GM18508 (cell line): ENCODE measurements around the gene BCDIN3D.

Source experiments
- ATAC-seq: cut with Tn5 transposase; IDR thresholded peaks from one replicate; pipeline ENCODE4 v1.9.1; 2021; ENCODE audit warnings: moderate number of reproducible peaks; ENCODE audit not compliant: insufficient read depth, unreplicated experiment

Gene BCDIN3D

DNA sequence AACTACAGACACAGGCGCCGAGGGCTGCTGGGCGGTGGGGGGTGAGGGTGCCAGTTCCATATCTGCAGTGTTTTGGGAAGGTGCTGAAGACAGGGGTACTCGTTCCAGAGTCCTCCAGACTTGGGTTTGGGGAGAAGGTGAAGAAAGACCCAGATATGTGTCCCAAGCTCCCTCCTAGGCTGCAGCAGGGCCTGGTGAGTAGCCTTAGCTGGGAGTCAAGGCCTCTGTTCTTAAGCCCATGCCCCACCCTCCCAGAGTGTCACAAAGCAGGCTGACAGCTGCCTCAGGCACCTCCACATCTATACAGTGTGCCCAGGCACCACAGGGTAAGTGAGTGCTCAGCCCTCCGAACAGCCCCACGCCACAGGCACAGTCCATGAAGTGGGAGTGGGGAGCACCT is 19.0 kb downstream of the BCDIN3D start:
- no peak for ATAC-seq

DNA sequence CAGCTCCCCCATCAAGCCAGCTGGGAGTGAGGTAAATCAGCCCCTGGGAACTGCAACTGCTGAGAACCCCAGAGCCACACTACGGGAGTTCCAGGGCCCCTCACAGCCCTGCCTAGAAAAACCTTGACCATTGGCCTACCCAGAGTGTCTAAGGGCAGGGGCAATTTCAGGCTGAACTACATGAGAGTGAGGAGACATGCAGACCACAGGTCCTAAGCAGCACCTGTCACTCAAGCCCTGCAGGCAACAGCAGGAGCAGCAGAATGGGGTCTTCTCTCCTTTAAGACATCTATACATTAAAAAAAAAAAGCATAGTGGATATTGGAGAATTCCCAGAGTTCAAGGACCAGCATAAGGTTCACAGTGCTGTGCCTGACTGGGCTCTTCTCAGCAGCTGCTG is 19.6 kb downstream of the BCDIN3D start:
- ATAC-seq = no peak

DNA sequence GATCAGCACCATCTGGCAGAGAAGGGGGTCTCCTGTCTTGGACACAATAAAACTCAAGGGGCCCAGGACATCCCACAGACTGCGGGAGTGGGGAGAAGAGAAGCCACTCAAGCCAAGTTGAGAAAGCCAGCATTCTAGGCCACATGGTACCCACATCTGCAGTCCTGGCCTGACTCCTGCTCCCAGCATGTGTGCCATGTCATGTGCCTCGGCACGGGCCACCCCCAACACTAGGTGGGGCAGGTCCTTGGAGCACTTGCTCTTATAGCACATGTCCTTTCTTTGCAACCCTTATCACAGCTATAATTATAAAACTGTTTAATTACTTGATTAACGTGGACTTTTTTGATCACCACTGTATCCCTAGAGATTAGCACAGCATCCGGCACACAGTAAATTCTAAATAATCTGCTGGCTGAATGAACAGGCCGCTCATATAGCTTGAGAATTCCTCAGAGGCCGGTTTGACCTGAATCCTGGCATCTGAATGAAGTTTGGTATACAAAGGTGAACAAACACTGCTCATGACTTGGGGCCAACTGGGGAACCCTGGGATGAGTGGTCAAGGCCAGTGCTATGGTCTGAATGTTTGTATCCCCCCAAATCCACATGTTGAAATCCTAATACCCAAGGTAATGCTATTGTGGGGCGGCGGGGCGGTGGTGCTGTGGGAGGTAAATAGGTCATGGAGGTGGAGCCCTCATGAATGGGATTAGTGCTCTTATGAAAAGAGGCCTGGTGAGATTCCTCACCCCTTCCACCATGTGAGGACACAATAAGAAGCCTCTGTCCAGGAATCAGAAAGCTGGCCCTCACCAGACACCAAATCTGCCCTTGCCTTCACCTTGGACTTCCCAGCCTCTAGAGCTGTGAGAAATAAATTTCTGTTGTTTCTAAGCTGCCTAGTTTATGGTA is 21.3 kb downstream of the BCDIN3D start:
- ATAC-seq = no peak

DNA sequence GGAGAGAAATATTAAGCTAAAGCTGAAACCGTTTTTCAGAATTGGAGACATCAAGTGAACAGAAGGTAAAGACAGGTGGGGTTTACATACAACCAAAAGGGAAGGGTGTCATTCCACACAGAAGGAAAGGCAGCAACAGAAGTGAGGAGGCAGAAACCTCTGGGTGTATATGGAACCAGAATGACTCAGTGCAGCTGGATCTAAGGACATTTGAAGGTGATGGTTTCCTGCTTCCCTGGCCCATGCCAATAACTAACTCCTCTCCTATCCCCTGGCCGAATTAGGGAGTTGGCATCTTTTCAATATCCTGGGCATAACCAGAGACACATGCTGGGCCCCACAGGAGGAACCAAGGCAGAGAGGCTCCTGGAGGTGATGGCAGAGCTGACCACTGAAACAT is 23.1 kb downstream of the BCDIN3D start:
- no peak for ATAC-seq

DNA sequence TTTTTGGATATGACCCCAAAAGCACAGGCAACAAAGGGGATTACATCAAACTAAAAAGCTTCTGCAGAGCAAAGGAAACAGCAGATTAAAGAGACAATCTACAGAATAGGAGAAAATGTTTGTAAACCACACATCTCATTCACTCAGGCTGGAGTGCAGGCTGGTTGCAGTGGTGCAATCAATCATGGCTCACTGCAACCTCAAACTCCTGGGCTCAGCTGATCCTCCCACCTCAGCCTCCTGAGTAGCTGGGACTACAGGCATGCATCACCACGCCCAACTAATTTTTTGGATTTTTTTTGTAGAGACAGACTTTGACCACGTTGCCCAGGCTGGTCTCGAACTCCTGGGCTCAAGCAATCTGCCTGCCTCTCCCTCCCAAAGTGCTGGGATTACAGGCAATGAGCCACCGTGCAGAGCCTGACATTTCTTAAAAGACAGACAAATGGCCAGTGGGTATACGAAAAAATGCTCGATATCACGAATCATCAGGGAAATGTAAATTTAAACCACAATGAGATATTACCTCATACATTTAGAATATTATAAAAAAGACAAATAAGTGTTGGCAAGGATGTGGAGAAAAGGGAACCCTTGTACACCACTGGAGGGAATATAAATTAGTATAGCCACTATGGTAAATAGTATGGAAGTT is 24.5 kb downstream of the BCDIN3D start:
- ATAC-seq = no peak

DNA sequence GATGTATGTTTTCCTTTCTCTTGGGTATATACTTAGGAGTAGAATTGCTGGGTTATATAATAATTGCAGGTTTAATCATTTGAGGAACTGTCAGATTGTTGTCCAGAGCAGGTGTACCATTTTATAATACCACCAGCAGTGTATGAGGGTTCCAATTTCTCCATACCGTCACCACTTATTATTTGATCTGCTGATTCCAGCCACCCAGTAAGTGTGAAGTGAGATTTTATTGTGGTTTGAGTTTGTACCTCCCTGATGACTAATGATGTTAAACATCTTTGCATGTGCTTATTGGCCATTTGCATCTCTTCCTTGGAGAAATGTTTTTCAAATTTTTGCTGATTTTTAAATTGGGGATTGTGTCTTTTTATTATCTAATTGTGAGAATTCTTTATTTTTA is 29.8 kb downstream of the BCDIN3D start:
- no peak for ATAC-seq

DNA sequence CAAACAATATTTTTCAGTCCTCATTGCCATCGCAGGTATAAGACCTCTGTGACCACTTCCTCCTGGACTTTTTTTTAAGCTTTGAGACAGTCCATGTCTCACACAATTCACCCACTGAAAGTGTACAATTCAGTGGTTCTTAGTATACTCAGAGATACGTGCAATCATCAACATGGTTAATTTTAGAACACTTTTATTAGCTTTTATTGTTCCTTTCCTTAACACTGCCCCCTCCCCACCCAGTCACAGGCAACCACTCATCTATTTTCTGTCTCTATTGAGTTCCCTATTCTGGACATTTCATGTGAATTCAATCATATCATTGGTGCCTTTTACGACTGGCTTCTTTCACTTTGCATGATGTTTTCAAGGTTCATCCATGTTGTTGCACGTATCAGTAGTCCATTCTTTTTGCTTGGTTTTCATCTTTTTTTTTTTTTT is 30.9 kb downstream of the BCDIN3D start:
- no peak for ATAC-seq

DNA sequence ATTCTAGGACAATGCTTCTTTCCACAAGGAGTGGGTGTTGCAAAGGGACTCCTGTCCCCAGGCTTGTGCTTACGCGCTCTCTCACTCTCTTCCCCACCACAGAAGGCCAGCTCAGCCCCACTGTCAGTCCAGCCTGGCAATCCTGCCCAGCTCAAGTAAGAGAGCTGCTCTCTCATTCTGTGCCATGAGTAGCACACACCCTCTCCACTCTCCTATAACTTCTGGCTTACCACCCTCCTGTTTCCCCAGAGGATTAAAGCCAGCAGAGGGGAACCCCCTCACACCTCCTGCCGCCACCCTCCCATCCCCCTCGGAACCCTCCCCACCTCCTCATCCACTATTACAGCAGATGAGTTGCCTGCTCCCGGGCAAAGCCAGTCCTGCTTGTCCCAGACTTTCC is 31.8 kb downstream of the BCDIN3D start:
- no peak for ATAC-seq

DNA sequence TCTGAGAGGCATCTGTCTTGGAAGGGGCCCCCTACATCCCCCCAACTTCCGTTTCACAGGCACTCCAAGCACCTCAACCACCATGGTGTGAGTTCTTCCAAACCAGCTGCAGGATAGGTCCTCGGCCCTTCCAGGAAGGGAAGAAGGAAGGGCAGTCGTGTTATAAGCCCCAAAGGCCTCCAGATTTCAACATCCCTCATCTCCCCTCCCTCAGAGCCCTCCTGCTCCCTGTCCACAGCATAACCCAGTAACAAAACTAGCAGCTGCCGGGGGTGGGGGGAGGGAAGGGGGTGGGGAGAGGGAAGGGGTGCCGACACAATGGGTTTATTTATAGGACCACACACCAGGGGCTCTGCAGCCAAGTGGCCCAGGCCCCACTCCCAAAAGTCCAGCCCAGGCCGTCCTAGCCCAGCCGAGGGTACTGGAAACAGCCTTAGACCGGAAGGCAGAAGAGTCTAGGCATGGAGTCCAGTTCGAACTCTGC is 33.0 kb downstream of the BCDIN3D start:
- no peak for ATAC-seq

DNA sequence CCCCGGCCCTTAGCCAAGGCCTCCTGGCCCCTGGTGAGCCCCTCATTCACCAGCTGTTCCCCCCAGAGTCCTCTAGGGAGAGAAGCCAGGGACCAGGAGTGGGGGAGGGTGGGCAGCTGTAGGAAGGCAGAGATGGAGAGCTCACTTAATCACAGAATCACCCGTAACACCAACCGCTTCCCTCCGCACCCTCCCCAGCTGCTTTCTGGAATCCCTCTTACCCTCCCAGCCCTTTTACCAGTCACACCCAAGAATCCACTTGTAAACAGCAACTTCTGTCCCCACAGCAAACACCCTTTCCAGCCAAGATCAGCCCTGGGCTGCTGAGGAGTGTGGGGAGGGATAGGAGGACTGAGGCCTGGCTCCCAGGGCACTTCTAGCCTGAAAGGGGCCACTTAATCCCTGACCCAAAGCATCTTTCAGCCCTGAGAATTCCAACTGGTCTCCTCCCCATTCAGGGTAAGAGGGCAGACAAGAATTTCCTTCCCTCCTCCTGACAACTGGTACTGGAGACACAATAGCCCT is 33.5 kb downstream of the BCDIN3D start:
- no peak for ATAC-seq

DNA sequence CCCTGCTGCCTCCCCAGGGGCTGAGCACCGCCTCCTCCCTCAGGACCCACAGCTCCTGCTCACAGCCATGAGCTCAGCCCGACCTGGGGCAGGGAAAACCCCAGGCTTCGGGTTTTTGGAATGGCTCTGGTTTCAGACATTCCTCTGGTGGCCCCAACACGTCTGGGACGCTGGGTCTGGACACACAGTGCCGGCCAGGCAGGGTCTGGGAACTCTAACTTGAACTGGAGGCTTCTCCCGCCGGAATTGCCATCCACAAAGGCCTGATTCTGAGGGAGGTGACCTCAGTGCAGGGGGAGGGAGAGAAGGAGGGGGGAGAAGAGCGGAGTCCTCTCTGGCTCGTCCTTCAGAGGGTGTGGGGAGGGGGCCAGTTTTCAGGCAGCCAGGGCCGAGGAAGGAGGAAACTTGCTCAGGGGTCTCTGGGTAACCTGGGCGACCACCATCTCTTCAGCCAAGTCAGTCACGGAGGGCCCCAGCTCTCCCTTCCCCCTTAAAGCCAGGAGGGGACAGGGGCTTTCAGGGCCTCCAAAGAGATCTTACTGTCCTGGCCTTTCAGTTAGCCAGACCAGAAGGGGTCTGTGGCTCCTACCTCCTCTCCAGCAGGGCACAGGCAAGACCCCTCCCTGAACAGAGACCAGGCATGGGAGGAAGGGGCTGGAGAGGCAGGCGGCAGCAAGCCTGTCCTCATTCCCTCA is 34.1 kb downstream of the BCDIN3D start:
- ATAC-seq = no peak

DNA sequence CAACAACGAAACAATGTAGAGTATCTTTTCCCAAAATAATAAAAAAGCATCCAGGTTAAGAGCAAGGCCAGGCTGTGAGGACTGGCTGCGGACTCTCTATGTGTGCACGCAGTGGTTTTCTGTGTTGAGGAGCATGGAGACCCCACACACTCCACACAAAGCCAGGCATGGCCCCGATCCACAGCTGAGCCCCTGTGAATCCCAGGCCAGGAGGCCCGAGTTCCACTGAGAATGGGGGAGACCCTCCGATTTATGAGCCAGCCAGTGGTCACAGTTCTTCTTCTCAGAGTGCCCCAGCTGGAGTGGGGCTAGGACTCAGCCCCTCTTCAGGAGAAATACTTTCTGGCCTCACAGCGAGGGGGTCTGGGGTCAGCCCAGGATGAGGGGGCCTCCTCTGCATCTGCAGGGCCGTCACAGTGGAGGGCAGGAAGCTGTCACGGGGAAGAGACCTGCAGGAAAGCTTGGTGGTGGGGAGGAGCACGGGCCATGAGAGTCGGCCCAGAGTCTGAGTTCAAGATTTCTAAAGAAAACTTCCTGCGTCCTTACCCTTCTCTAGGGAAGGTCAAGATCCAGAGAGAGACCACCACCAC is 34.8 kb downstream of the BCDIN3D start:
- ATAC-seq = no peak

DNA sequence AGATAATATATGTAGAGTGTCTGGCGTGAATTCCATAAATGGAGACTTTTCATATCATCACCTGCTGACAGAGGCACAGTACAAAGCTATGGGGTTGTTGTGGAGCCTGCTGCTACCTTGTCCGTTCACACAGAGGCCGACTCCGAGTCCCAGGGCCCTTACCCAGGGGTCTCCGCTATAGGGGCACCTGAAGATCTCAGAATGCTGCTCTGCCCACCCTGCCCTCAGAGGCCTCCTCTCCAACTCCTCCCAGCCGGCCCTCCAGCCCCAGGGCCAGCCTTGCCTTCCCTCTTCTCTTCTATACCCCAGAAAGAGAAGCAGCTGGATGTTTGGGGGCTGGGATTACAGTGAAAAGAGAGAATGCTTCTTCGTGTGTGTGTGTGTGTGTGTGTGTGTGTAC is 36.0 kb downstream of the BCDIN3D start:
- no peak for ATAC-seq

DNA sequence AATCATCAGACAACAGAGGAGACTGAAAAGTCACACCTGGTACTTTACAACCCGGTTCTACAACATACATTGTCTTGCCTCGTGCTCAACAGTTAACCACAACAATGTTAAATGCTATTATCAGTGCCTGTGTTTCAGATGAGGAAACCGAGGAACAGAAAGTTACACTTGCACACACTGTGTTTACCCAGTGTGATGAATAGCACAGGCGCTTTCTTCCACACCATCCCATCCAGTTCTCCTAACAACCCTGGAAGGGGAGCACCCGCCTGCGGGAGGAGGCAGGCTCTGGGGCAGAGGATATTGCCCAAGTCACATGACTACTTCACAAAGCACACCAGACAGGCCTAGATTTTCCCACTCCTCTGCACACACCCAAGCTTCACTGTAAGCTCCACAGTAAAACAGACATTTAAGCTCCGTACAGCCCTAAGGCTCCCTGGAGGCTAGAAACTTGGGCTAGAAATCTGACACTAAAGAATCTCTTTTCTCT is 36.5 kb downstream of the BCDIN3D start:
- no peak for ATAC-seq

DNA sequence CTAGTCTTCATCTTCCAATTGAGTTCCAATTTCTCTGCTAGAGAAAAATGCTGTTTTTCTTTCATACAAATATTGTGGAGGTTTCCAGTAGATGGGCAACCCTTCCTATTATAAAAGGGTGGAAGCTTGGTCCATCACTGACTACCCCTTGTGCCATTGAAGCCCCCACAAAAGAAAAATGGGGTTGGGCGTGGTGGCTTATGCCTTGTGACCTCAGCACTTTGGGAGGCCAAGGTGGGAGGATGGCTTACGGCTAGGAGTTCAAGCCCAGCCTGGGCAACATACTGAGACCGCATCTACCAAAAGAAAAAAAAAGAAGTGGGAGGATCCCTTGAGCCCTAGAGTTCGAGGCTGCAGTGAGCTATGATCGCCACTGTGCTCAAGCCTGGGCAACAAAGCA is 37.5 kb downstream of the BCDIN3D start:
- ATAC-seq = no peak

DNA sequence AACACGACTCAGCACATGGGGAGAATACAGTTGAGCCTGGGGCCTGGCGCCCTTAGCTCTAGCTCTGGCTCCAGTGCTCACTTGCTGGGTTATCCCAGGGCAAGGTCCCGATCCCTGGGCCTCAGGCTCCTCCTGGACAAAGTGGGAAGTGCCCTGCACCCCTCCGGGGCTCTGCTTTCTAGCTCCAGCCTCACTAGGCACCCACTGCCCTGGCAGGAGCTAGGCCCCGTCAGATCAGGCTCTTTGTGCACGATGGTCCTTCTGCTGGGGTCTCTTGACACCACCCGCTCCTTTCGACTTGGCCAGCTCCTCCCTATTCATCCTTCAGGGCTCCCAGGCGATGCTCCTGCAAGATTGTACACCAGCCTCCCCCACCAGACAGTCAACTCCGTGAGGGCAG is 38.1 kb downstream of the BCDIN3D start:
- ATAC-seq = no peak

DNA sequence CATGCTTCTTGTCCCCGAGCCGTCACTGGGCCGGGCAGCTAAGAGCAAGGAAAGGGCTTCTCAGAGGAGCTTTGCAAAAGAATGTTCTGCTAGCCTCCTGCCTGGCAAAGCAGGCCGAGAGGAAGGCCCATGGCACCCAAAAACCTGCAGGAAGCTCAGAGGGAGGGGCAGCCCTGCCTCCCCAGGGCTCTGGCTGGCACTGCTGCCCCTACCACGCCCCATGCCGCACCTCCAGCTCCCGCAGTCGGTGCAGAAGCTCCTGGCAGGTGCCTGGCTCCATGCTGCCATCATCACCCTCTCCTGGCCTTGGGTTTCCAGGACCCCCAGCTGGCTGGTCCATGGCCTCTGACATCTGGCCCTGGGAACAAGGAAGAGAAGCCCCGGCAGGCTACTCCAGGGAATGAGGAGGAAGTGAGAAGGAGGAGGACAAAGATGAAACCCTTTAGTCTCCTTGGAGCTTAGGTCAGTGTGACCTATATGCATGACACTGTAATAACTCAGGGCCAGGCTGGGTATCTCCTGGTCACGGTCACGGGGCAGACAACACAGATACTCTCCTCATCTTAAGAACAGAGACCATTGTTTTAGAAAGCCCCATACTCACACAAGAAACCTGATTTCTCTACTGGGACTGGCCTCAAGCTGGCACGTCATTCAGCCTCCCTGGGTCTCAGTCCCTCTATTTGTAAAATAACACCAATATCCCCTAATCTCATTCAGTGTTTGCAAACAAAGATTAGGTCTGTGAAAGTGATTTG is 39.0 kb downstream of the BCDIN3D start:
- no peak for ATAC-seq

DNA sequence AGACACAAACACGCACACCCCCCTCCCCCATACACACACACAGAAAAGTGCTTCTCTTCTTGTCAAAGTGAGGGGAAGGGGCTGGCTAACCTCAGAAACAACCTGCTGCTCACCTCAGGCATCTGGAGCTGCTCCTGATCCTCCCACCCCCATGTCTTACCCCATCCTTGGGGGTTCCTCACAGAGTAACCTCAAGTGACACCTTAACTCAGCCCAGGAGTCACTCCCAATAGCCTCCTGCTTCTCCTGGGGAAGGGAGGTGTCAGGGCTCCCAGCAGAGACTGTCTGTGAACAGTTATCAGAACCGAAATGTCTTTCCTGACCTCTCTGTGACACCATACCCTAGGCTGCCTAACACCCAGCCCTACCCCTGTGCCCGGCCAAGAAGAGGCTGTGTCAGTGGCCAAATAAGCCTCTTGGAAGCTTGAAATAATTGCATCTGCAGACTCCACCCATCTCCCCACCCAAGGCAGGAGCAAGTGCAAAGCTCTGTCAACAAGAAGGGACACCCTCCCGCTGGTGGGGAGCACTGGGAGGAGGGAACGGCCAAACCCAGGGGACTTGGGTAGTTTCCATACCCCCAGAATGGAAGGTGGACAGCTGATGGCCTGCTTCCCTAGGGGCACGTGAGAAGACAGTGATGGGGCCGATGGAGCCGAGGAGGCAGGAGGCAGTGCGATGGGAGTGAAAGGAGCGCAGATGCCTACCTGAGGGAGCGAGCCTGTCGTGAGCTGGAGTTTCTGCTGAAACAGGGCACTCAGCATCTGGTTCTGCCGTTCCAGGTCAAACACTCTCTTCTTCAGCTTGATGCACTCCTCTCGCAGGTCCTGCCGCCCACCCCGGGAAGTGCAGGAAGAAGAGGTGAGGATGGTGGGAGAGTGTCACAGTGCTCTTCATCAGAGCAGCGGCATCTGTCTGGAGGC is 41.5 kb downstream of the BCDIN3D start:
- ATAC-seq = no peak
